HG02759 (cell line): ENCODE data around the gene EPPIN.

ENCODE experiments used
- ATAC-seq: cut with Tn5 transposase; IDR thresholded peaks from one replicate; pipeline ENCODE4 v1.9.1; 2021; ENCODE audit warnings: mild to moderate bottlenecking, moderate library complexity; ENCODE audit not compliant: unreplicated experiment

EPPIN gene

GRCh38 chr20:45539382-45539781 lies 7.8 kb downstream of the EPPIN start, which contains the start of gene WFDC6:
TSS of gene WFDC6 (minus strand) at chr20:45539482. CDS start at chr20:45539407, 75 bp downstream.
- no peak for ATAC-seq

- ATAC-seq, result no peak
Measured at GRCh38 chr20:45538209-45538799, 8.9 kb downstream of the EPPIN start.

GRCh38 chr20:45527294-45527693 lies 19.9 kb downstream of the EPPIN start:
- no peak for ATAC-seq

GRCh38 chr20:45523821-45524220 lies 23.4 kb downstream of the EPPIN start:
- ATAC-seq, result no peak

GRCh38 chr20:45518282-45518681 lies 28.9 kb downstream of the EPPIN start:
- no peak for ATAC-seq

- ATAC-seq, result no peak
Measured at GRCh38 chr20:45515147-45515913, 31.9 kb downstream of the EPPIN start, which contains the start of gene SPINT3. TSS of gene SPINT3 (minus strand) at chr20:45515622. CDS start at chr20:45515608, 14 bp downstream.

- ATAC-seq, result no peak
Measured at GRCh38 chr20:45510242-45510862, 36.8 kb downstream of the EPPIN start.

- no peak for ATAC-seq
Measured at GRCh38 chr20:45509091-45509490, 38.1 kb downstream of the EPPIN start.

- no peak for ATAC-seq
Measured at GRCh38 chr20:45508068-45508886, 38.9 kb downstream of the EPPIN start.

GRCh38 chr20:45507011-45507820 lies 40.0 kb downstream of the EPPIN start:
- ATAC-seq, result peak; percentile 59

GRCh38 chr20:45506398-45506797 lies 40.8 kb downstream of the EPPIN start:
- ATAC-seq, result no peak

GRCh38 chr20:45503403-45503802 lies 43.8 kb downstream of the EPPIN start:
- ATAC-seq, result no peak

GRCh38 chr20:45502561-45502960 lies 44.6 kb downstream of the EPPIN start:
- no peak for ATAC-seq

GRCh38 chr20:45501600-45501999 lies 45.6 kb downstream of the EPPIN start:
- ATAC-seq, result no peak

- no peak for ATAC-seq
Measured at GRCh38 chr20:45500022-45500421, 47.2 kb downstream of the EPPIN start.

GRCh38 chr20:45497971-45498494 lies 49.2 kb downstream of the EPPIN start:
- ATAC-seq, result no peak

- ATAC-seq, result no peak
Measured at GRCh38 chr20:45496166-45496565, 51.0 kb downstream of the EPPIN start.

- ATAC-seq, result no peak
Measured at GRCh38 chr20:45495501-45495941, 51.7 kb downstream of the EPPIN start.
